CD14-positive monocyte (primary cell): ENCODE data around the gene LST1. TPM values are rescaled to one million over a fixed set of nuclear protein-coding genes. Genes with fewer than 3 reads are reported as not detected.

Source experiments
- DNase-seq, 3 donors: peaks; one replicate each; pipeline ENCODE4 v3.0.0-alpha.2; 2011 to 2022
- H2AFZ ChIP-seq: 2 replicates; pipeline ENCODE4 v1.6.0; 2012; ENCODE audit warnings: mild to moderate bottlenecking, low read depth, low read length, inconsistent platforms; ENCODE audit not compliant: insufficient read depth, poor library complexity, severe bottlenecking
- H3K27ac ChIP-seq, 2 donors: 1 replicate in 1 of 2; 2 replicates in 1 of 2; pipeline ENCODE4 v1.5.1; 2012 to 2013; ENCODE audit warnings: low read length in 2 of 2, control low read depth in 1 of 2, inconsistent platforms in 1 of 2, low read depth in 1 of 2, mild to moderate bottlenecking in 1 of 2
- H3K27me3 ChIP-seq, 2 donors: one replicate each; pipeline versions ENCODE4 v1.6.0 to v1.6.1; 2011 to 2013; ENCODE audit warnings: low read length in 2 of 2; ENCODE audit not compliant: control insufficient read depth in 2 of 2, insufficient read depth in 2 of 2
- H3K36me3 ChIP-seq, 2 donors: replicated peaks in 1 of 2; 1 replicate in 1 of 2; 2 replicates in 1 of 2; pipeline versions ENCODE4 v1.5.1 to v1.6.1; 2012 to 2013; ENCODE audit warnings: low read length in 2 of 2, control low read depth in 1 of 2, inconsistent platforms in 1 of 2, mild to moderate bottlenecking in 1 of 2; ENCODE audit not compliant: insufficient read depth in 2 of 2, control insufficient read depth in 1 of 2
- H3K4me1 ChIP-seq, 2 donors: 1 replicate in 1 of 2; 2 replicates in 1 of 2; pipeline versions ENCODE4 v1.5.1 to v1.6.1; 2012 to 2013; ENCODE audit warnings: low read length in 2 of 2, control low read depth in 1 of 2, inconsistent platforms in 1 of 2, mild to moderate bottlenecking in 1 of 2, moderate library complexity in 1 of 2; ENCODE audit not compliant: insufficient read depth in 2 of 2, control insufficient read depth in 1 of 2
- H3K4me2 ChIP-seq: replicated peaks from 2 replicates; pipeline ENCODE3; 2012; ENCODE audit warnings: low read length, moderate library complexity, mild to moderate bottlenecking; ENCODE audit not compliant: poor library complexity, severe bottlenecking; ENCODE audit errors: extremely low read depth
- H3K4me3 ChIP-seq, 3 experiments: fragments of 200-600 bp in 1 of 3; sonication (generic) in 1 of 3; replicated peaks in 1 of 3; 1 replicate in 2 of 3; 2 replicates in 1 of 3; pipeline ENCODE4 v1.5.1; 2011 to 2013; ENCODE audit warnings: low read length in 3 of 3, mild to moderate bottlenecking in 3 of 3, control low read depth in 2 of 3, low read depth in 2 of 3, inconsistent platforms in 1 of 3, moderate library complexity in 1 of 3
- H3K79me2 ChIP-seq: 2 replicates; pipeline ENCODE4 v1.6.0; 2012; ENCODE audit warnings: mild to moderate bottlenecking, control low read depth, inconsistent platforms, low read length, moderate library complexity; ENCODE audit not compliant: insufficient read depth
- H3K9ac ChIP-seq: 2 replicates; pipeline ENCODE4 v1.6.0; 2017; ENCODE audit warnings: low read length, mild to moderate bottlenecking; ENCODE audit not compliant: insufficient read depth, poor library complexity, severe bottlenecking
- H3K9me3 ChIP-seq, 2 donors: replicated peaks in 1 of 2; 1 replicate in 1 of 2; 2 replicates in 1 of 2; pipeline versions ENCODE4 v1.5.1 to v1.6.1; 2012 to 2013; ENCODE audit warnings: low read length in 2 of 2, control low read depth in 1 of 2; ENCODE audit not compliant: control insufficient read depth in 1 of 2, insufficient read depth in 1 of 2
- H4K20me1 ChIP-seq: 2 replicates; pipeline ENCODE4 v1.6.0; 2012; ENCODE audit warnings: mild to moderate bottlenecking, low read length, control low read depth, moderate library complexity; ENCODE audit not compliant: insufficient read depth
- H3K27ac Mint-ChIP-seq, 7 donors: one replicate each; pipeline ENCODE4 v1.8.0; 2020; ENCODE audit warnings: mild to moderate bottlenecking in 7 of 7, mixed read lengths in 7 of 7, moderate library complexity in 6 of 7, inconsistent platforms in 2 of 7
- H3K27me3 Mint-ChIP-seq, 3 donors: one replicate each; pipeline ENCODE4 v1.8.0; 2021 to 2022; ENCODE audit warnings: low read depth in 3 of 3, mild to moderate bottlenecking in 3 of 3, mixed read lengths in 3 of 3, moderate library complexity in 3 of 3, inconsistent platforms in 1 of 3
- H3K36me3 Mint-ChIP-seq, 2 donors: one replicate each; pipeline ENCODE4 v1.8.0; 2020; ENCODE audit warnings: mixed read lengths in 2 of 2, inconsistent platforms in 1 of 2, mild to moderate bottlenecking in 1 of 2
- H3K4me1 Mint-ChIP-seq: one replicate; pipeline ENCODE4 v1.8.0; 2020; ENCODE audit warnings: mild to moderate bottlenecking, mixed read lengths
- H3K4me3 Mint-ChIP-seq, 2 donors: one replicate each; pipeline ENCODE4 v1.8.0; 2020; ENCODE audit warnings: mild to moderate bottlenecking in 2 of 2, mixed read lengths in 2 of 2, moderate library complexity in 1 of 2
- H3K9me3 Mint-ChIP-seq, 7 donors: one replicate each; pipeline ENCODE4 v1.8.0; 2020 to 2022; ENCODE audit warnings: mixed read lengths in 7 of 7, mild to moderate bottlenecking in 6 of 7, moderate library complexity in 6 of 7, inconsistent platforms in 2 of 7
- CTCF ChIP-seq: fragments of 200-600 bp; IDR thresholded peaks from one replicate; pipeline ENCODE4 v1.8.0; 2022; ENCODE audit warnings: antibody characterized with exemption, mild to moderate bottlenecking
- WGBS: methylation state at CpG from one replicate; pipeline ENCODE4 v1.1.5; 2013; ENCODE audit warnings: missing lambda C conversion rate; ENCODE audit not compliant: insufficient coverage; 5-methylcytosine and 5-hydroxymethylcytosine counted together
- intact Hi-C, 2 donors: fragments of 100-400 bp; cut with micrococcal nuclease; formaldehyde crosslinking; loops; one replicate each; pipeline versions ENCODE4 v1.15.0 to v1.15.1; 2023
- polyA plus RNA-seq, 3 donors: library from polyadenylated mRNA; depleted of rRNA in 1 of 3; unstranded in 2 of 3; stranded (reverse) in 1 of 3; fragments of 300-500 nt in 2 of 3; fragments of >200 nt in 1 of 3; fragmentation: Illumina TruSeq in 2 of 3; gene quantifications; 1 replicate in 2 of 3; 2 replicates in 1 of 3; pipeline ENCODE4 v1.2.3, GENCODE V29; 2012 to 2021

LST1 gene
- polyA plus RNA-seq, 3 donors = 1,103 to 1,584 (median 1,202) TPM

- no peaks in the 10 kb centered on the region for H3K27me3 ChIP-seq
- peaks cover 56 to 60% of the 10 kb centered on the region in 2 donors for H3K36me3 Mint-ChIP-seq
- peaks cover 55 to 61% of the 10 kb centered on the region in 2 donors for H3K36me3 ChIP-seq
- no CpG with 5 or more reads among the region's 10 CpGs for WGBS
- H3K27ac Mint-ChIP-seq = peak overlapping the region in 4 of 7 donors; percentile 54 to 100 (median 68)
- H2AFZ ChIP-seq = no peak overlapping the region
- no peak overlapping the region for H3K9ac ChIP-seq
- H3K79me2 ChIP-seq = peaks cover 80% of the 10 kb centered on the region
- no peak for DNase-seq
- no peak for TF ChIP-seq CTCF
- no peak overlapping the region for H3K4me3 ChIP-seq
- H3K4me3 Mint-ChIP-seq = no peak overlapping the region
- H3K4me1 Mint-ChIP-seq = peaks cover 25% of the 10 kb centered on the region
- intact Hi-C loops = loop anchor here in 1 of 2 donors (5.0 kb wide), 1 partner anchor 43 kb away; the partner anchor contains the start of genes CSNK2B and LY6G5B
- H3K4me2 ChIP-seq = no peak overlapping the region
- H4K20me1 ChIP-seq = peaks cover 37% of the 10 kb centered on the region
- H3K9me3 ChIP-seq = no peaks in the 10 kb centered on the region
- H3K9me3 Mint-ChIP-seq = no peaks in the 10 kb centered on the region
- H3K27ac ChIP-seq = peak overlapping the region in 1 of 2 donors; percentile 48
- peaks cover 28 to 29% of the 10 kb centered on the region in 2 donors for H3K4me1 ChIP-seq
- peaks cover 0 to 3% (median 1%) of the 10 kb centered on the region in 3 donors for H3K27me3 Mint-ChIP-seq
Measured at GRCh38 chr6:31624070-31624469, 38.0 kb downstream of the LST1 start.

- Histone ChIP-seq H3K27ac (peak overlapping the region in 1 of 2 donors; percentile 20), H3K36me3 (peaks cover 82 to 90% of the 10 kb centered on the region in 2 donors), H3K27me3 (no peaks in the 10 kb centered on the region), H4K20me1 (peaks cover 64% of the 10 kb centered on the region), H3K4me1 (peaks cover 12 to 13% of the 10 kb centered on the region in 2 donors), H3K79me2 (peaks cover 74% of the 10 kb centered on the region), H3K9me3 (no peaks in the 10 kb centered on the region), H3K4me3 (no peak overlapping the region), H3K9ac (no peak overlapping the region), H2AFZ (no peak overlapping the region), H3K4me2 (no peak overlapping the region)
- intact Hi-C loops = no loop called here
- no peak for DNase-seq
- no peak for TF ChIP-seq CTCF
- Mint-ChIP-seq H3K27me3 (peaks cover 0 to 3% (median 1%) of the 10 kb centered on the region in 3 donors), H3K27ac (peak overlapping the region in 3 of 7 donors; percentile 66 to 80 (median 66)), H3K9me3 (no peaks in the 10 kb centered on the region), H3K36me3 (peaks cover 83 to 89% of the 10 kb centered on the region in 2 donors), H3K4me1 (peaks cover 12% of the 10 kb centered on the region), H3K4me3 (no peak overlapping the region)
- 100% methylated on average over 2 of the region's 10 CpGs for WGBS
Measured at GRCh38 chr6:31626952-31627351, 40.9 kb downstream of the LST1 start.
